ENCODE measurements around the gene LIN7B.

The LIN7B gene

GRCh38 chr19:49080392-49080791, 33.8 kb upstream of the LIN7B start:
- H3K27me3 ChIP-seq (ENCODE audit: control insufficient read depth, insufficient read depth, low read length), result no peaks in the 10 kb centered on the region
- H3K9me3 ChIP-seq (ENCODE audit: control insufficient read depth, insufficient read depth, low read length), result no peaks in the 10 kb centered on the region
- no peaks in the 10 kb centered on the region for H3K36me3 ChIP-seq (ENCODE audit: control insufficient read depth, insufficient read depth, low read length)
- no peak overlapping the region for H3K27ac ChIP-seq (ENCODE audit: low read length)
- H3K4me1 ChIP-seq (ENCODE audit: control insufficient read depth, insufficient read depth, low read length), result no peaks in the 10 kb centered on the region
- DNase-seq (ENCODE audit: low read depth, low spot score), result no peak
- WGBS (ENCODE audit: insufficient coverage, insufficient read length), result no CpG with 5 or more reads among the region's 4 CpGs
- no peak overlapping the region for H3K4me3 ChIP-seq (ENCODE audit: low read length)

GRCh38 chr19:49081273-49081672, 32.9 kb upstream of the LIN7B start:
- H3K27me3 ChIP-seq (ENCODE audit: control insufficient read depth, insufficient read depth, low read length), result no peaks in the 10 kb centered on the region
- DNase-seq (ENCODE audit: low read depth, low spot score), result no peak
- no peaks in the 10 kb centered on the region for H3K9me3 ChIP-seq (ENCODE audit: control insufficient read depth, insufficient read depth, low read length)
- no CpG with 5 or more reads among the region's 1 CpG for WGBS (ENCODE audit: insufficient coverage, insufficient read length)
- no peak overlapping the region for H3K4me3 ChIP-seq (ENCODE audit: low read length)
- no peak overlapping the region for H3K27ac ChIP-seq (ENCODE audit: low read length)
- peaks cover under 1% of the 10 kb centered on the region; the same call in 1 of the 2 replicates for H3K4me1 ChIP-seq (ENCODE audit: control insufficient read depth, insufficient read depth, low read length)
- no peaks in the 10 kb centered on the region for H3K36me3 ChIP-seq (ENCODE audit: control insufficient read depth, insufficient read depth, low read length)

- H3K4me1 ChIP-seq (ENCODE audit: control insufficient read depth, insufficient read depth, low read length), result peaks cover 2% of the 10 kb centered on the region; the same call in 1 of the 2 replicates
- 100% methylated on average over 1 of the region's 26 CpGs for WGBS (ENCODE audit: insufficient coverage, insufficient read length)
- no peak overlapping the region for H3K27ac ChIP-seq (ENCODE audit: low read length)
Measured at GRCh38 chr19:49084206-49085019, 29.8 kb upstream of the LIN7B start.

GRCh38 chr19:49085020-49085867, 28.9 kb upstream of the LIN7B start, which contains the start of gene SNRNP70:
Gene SNRNP70 (plus strand): TSS chr19:49085451. CDS start chr19:49086415, 964 bp downstream.
- no peak within 1 kb of the TSS for H3K27ac ChIP-seq (ENCODE audit: low read length)
- no CpG with 5 or more reads among the region's 89 CpGs for WGBS (ENCODE audit: insufficient coverage, insufficient read length)

More at GRCh38 chr19:49084206-49085019, 29.8 kb upstream of the LIN7B start:
- Histone ChIP-seq H3K36me3 (ENCODE audit: control insufficient read depth, insufficient read depth, low read length) (peaks cover 2% of the 10 kb centered on the region; the same call in 1 of the 2 replicates), H3K27me3 (ENCODE audit: control insufficient read depth, insufficient read depth, low read length) (no peaks in the 10 kb centered on the region), H3K4me3 (ENCODE audit: low read length) (no peak overlapping the region; the same call in 1 of the 2 replicates), H3K9me3 (ENCODE audit: control insufficient read depth, insufficient read depth, low read length) (no peaks in the 10 kb centered on the region)
- DNase-seq (ENCODE audit: low read depth, low spot score), result no peak

GRCh38 chr19:49085868-49086232, 28.3 kb upstream of the LIN7B start:
- Histone ChIP-seq H3K9me3 (ENCODE audit: control insufficient read depth, insufficient read depth, low read length) (no peaks in the 10 kb centered on the region), H3K36me3 (ENCODE audit: control insufficient read depth, insufficient read depth, low read length) (peaks cover 13% of the 10 kb centered on the region), H3K4me3 (ENCODE audit: low read length) (peak overlapping the region; percentile 84; the same call in 1 of the 2 replicates), H3K27ac (ENCODE audit: low read length) (no peak overlapping the region), H3K27me3 (ENCODE audit: control insufficient read depth, insufficient read depth, low read length) (no peaks in the 10 kb centered on the region), H3K4me1 (ENCODE audit: control insufficient read depth, insufficient read depth, low read length) (peaks cover 2% of the 10 kb centered on the region; the same call in 1 of the 2 replicates)
- no peak for DNase-seq (ENCODE audit: low read depth, low spot score)
- no CpG with 5 or more reads among the region's 14 CpGs for WGBS (ENCODE audit: insufficient coverage, insufficient read length)

More at GRCh38 chr19:49085020-49085867, 28.9 kb upstream of the LIN7B start, which contains the start of gene SNRNP70:
- Histone ChIP-seq H3K9me3 (ENCODE audit: control insufficient read depth, insufficient read depth, low read length) (no peaks in the 10 kb centered on the region), H3K27me3 (ENCODE audit: control insufficient read depth, insufficient read depth, low read length) (no peaks in the 10 kb centered on the region), H3K4me3 (ENCODE audit: low read length) (peak within 1 kb of the TSS; percentile 84; the same call in 1 of the 2 replicates), H3K4me1 (ENCODE audit: control insufficient read depth, insufficient read depth, low read length) (peaks cover 2% of the 10 kb centered on the region; the same call in 1 of the 2 replicates), H3K36me3 (ENCODE audit: control insufficient read depth, insufficient read depth, low read length) (peaks cover 7% of the 10 kb centered on the region)
- peak; percentile 97 for DNase-seq (ENCODE audit: low read depth, low spot score)

GRCh38 chr19:49086296-49086695, 27.9 kb upstream of the LIN7B start:
- H3K36me3 ChIP-seq (ENCODE audit: control insufficient read depth, insufficient read depth, low read length), result peaks cover 16% of the 10 kb centered on the region
- no peak for DNase-seq (ENCODE audit: low read depth, low spot score)
- peaks cover 2% of the 10 kb centered on the region; the same call in 1 of the 2 replicates for H3K4me1 ChIP-seq (ENCODE audit: control insufficient read depth, insufficient read depth, low read length)
- H3K9me3 ChIP-seq (ENCODE audit: control insufficient read depth, insufficient read depth, low read length), result no peaks in the 10 kb centered on the region
- peak overlapping the region; percentile 84; the same call in 1 of the 2 replicates for H3K4me3 ChIP-seq (ENCODE audit: low read length)
- no CpG with 5 or more reads among the region's 11 CpGs for WGBS (ENCODE audit: insufficient coverage, insufficient read length)
- H3K27me3 ChIP-seq (ENCODE audit: control insufficient read depth, insufficient read depth, low read length), result no peaks in the 10 kb centered on the region
- no peak overlapping the region for H3K27ac ChIP-seq (ENCODE audit: low read length)

- Histone ChIP-seq H3K4me3 (ENCODE audit: low read length) (no peak overlapping the region), H3K9me3 (ENCODE audit: control insufficient read depth, insufficient read depth, low read length) (no peaks in the 10 kb centered on the region), H3K27ac (ENCODE audit: low read length) (no peak overlapping the region), H3K27me3 (ENCODE audit: control insufficient read depth, insufficient read depth, low read length) (no peaks in the 10 kb centered on the region), H3K36me3 (ENCODE audit: control insufficient read depth, insufficient read depth, low read length) (peaks cover 33% of the 10 kb centered on the region), H3K4me1 (ENCODE audit: control insufficient read depth, insufficient read depth, low read length) (no peaks in the 10 kb centered on the region)
- no peak for DNase-seq (ENCODE audit: low read depth, low spot score)
- WGBS (ENCODE audit: insufficient coverage, insufficient read length), result no CpG with 5 or more reads among the region's 17 CpGs
Measured at GRCh38 chr19:49091391-49092038, 22.7 kb upstream of the LIN7B start.

GRCh38 chr19:49092686-49093085, 21.5 kb upstream of the LIN7B start:
- H3K9me3 ChIP-seq (ENCODE audit: control insufficient read depth, insufficient read depth, low read length), result no peaks in the 10 kb centered on the region
- WGBS (ENCODE audit: insufficient coverage, insufficient read length), result no CpG with 5 or more reads among the region's 6 CpGs
- H3K36me3 ChIP-seq (ENCODE audit: control insufficient read depth, insufficient read depth, low read length), result peaks cover 33% of the 10 kb centered on the region
- DNase-seq (ENCODE audit: low read depth, low spot score), result no peak
- H3K27ac ChIP-seq (ENCODE audit: low read length), result no peak overlapping the region
- H3K4me1 ChIP-seq (ENCODE audit: control insufficient read depth, insufficient read depth, low read length), result no peaks in the 10 kb centered on the region
- no peak overlapping the region for H3K4me3 ChIP-seq (ENCODE audit: low read length)
- no peaks in the 10 kb centered on the region for H3K27me3 ChIP-seq (ENCODE audit: control insufficient read depth, insufficient read depth, low read length)

GRCh38 chr19:49094505-49095482, 19.4 kb upstream of the LIN7B start:
- DNase-seq (ENCODE audit: low read depth, low spot score), result no peak
- no peaks in the 10 kb centered on the region for H3K9me3 ChIP-seq (ENCODE audit: control insufficient read depth, insufficient read depth, low read length)
- no peaks in the 10 kb centered on the region for H3K27me3 ChIP-seq (ENCODE audit: control insufficient read depth, insufficient read depth, low read length)
- H3K4me3 ChIP-seq (ENCODE audit: low read length), result no peak overlapping the region; the same call in 1 of the 2 replicates
- no CpG with 5 or more reads among the region's 23 CpGs for WGBS (ENCODE audit: insufficient coverage, insufficient read length)
- H3K4me1 ChIP-seq (ENCODE audit: control insufficient read depth, insufficient read depth, low read length), result no peaks in the 10 kb centered on the region
- H3K36me3 ChIP-seq (ENCODE audit: control insufficient read depth, insufficient read depth, low read length), result peaks cover 40% of the 10 kb centered on the region
- no peak overlapping the region for H3K27ac ChIP-seq (ENCODE audit: low read length)

Data from iPS DF 6.9 (cell line).